HepG2 (cell line): Measurements from ENCODE around the gene LAMA5. TPM values are rescaled to one million over a fixed set of nuclear protein-coding genes. Genes with fewer than 3 reads are reported as not detected.

Experiments used
- ATAC-seq: fragments of 200-7000 bp; cut with Tn5 transposase; 3 replicates; pipeline ENCODE4 v1.9.1; 2020; ENCODE audit warnings: mild to moderate bottlenecking, moderate library complexity
- BruUV-seq: library from RNA; stranded (reverse); fragments of 400-500 nt; replicated peaks from 2 replicates; lab custom pipeline; 2021; lab: Mats Ljungman, UMichigan
- CTCF ChIA-PET: fragments of 300-600 bp; formaldehyde crosslinking; extraction: SDS; loops from one replicate; lab custom pipeline; 2021; ENCODE audit warnings: low total read pairs, inconsistent platforms, low intra/inter-chr PET ratio; lab: Yijun Ruan, JAX
- POLR2A ChIA-PET: fragments of 350-600 bp; sonication (Branson Sonifier 250); formaldehyde crosslinking; loops from one replicate; lab custom pipeline; 2020; ENCODE audit warnings: antibody characterized with exemption, inconsistent platforms; lab: Yijun Ruan, JAX
- DNase-seq: peaks from one replicate; pipeline ENCODE4 v3.0.0-alpha.2; 2015; ENCODE audit warnings: low spot score
- FAIRE-seq: peaks from 3 replicates; lab custom pipeline; 2011; peaks lifted over from hg19 to GRCh38; lab: Jason Lieb, UNC
- H2AFZ ChIP-seq: one replicate; pipeline ENCODE4 v1.6.1; 2011; ENCODE audit warnings: low read length, inconsistent platforms
- H3K27ac ChIP-seq: fragments of 300-600 bp; 3 replicates; pipeline ENCODE4 v1.8.0; 2011; ENCODE audit warnings: mixed run types, mild to moderate bottlenecking, mixed read lengths, low read length, inconsistent platforms; ENCODE audit not compliant: insufficient read depth; ENCODE audit errors: extremely low read length
- H3K27me3 ChIP-seq, 2 experiments: fragments of 200-600 bp in 1 of 2; 2 replicates in 1 of 2; 3 replicates in 1 of 2; pipeline versions ENCODE4 v1.6.0 to v1.8.0; 2011; ENCODE audit warnings: low read length in 2 of 2, mild to moderate bottlenecking in 2 of 2, moderate library complexity in 2 of 2, inconsistent platforms in 1 of 2; ENCODE audit not compliant: insufficient read depth in 2 of 2, control insufficient read depth in 1 of 2
- H3K36me3 ChIP-seq, 2 experiments: fragments of 200-600 bp in 1 of 2; replicated peaks in 1 of 2; 2 replicates in 1 of 2; 3 replicates in 1 of 2; pipeline versions ENCODE4 v1.5.1 to v1.8.0; 2011; ENCODE audit warnings: low read length in 2 of 2, inconsistent platforms in 1 of 2; ENCODE audit not compliant: insufficient read depth in 2 of 2, control insufficient read depth in 1 of 2
- H3K4me1 ChIP-seq: 2 replicates; pipeline ENCODE4 v1.5.1; 2012; ENCODE audit warnings: low read length, inconsistent platforms; ENCODE audit not compliant: insufficient read depth
- H3K4me2 ChIP-seq: 2 replicates; pipeline ENCODE4 v1.6.0; 2011; ENCODE audit warnings: low read depth, low read length, inconsistent platforms
- H3K4me3 ChIP-seq, 3 experiments: fragments of 200-600 bp in 1 of 3; sonication (generic), shearing (Covaris generic) in 1 of 3; replicated peaks in 1 of 3; 2 replicates each; pipeline ENCODE4 v1.5.1; 2011 to 2016; ENCODE audit warnings: low read length in 3 of 3, inconsistent platforms in 2 of 3, low read depth in 2 of 3, mild to moderate bottlenecking in 2 of 3, control low read depth in 1 of 3, mixed read lengths in 1 of 3; ENCODE audit not compliant: insufficient read depth in 1 of 3
- H3K79me2 ChIP-seq: one replicate; pipeline ENCODE4 v1.6.1; 2011; ENCODE audit warnings: low read length, inconsistent platforms; ENCODE audit not compliant: insufficient read depth
- H3K9ac ChIP-seq: 2 replicates; pipeline ENCODE4 v1.6.0; 2011; ENCODE audit warnings: mild to moderate bottlenecking, low read depth, low read length, inconsistent platforms; ENCODE audit not compliant: insufficient read depth
- H3K9me3 ChIP-seq: 2 replicates; pipeline ENCODE4 v1.5.1; 2012; ENCODE audit warnings: mild to moderate bottlenecking, low read length
- H4K20me1 ChIP-seq: 2 replicates; pipeline ENCODE4 v1.6.0; 2011; ENCODE audit warnings: inconsistent platforms, mild to moderate bottlenecking, low read length, moderate library complexity; ENCODE audit not compliant: insufficient read depth
- AGO2 ChIP-seq: fragments of 200-400 bp; formaldehyde crosslinking; optimal IDR thresholded peaks from 2 replicates; pipeline ENCODE3; 2017; ENCODE audit warnings: mild to moderate bottlenecking, low read depth, low read length, moderate library complexity
- CCAR2 ChIP-seq: fragments of 200-400 bp; formaldehyde crosslinking; optimal IDR thresholded peaks from 2 replicates; pipeline ENCODE3; 2018; ENCODE audit warnings: low read depth, mild to moderate bottlenecking, low read length, moderate library complexity
- HIVEP1 ChIP-seq: sonication (generic); formaldehyde crosslinking; IDR thresholded peaks from 2 replicates; pipeline ENCODE4 v1.4.0; 2020; ENCODE audit warnings: mild to moderate bottlenecking, missing genetic modification reagents
- HOXA9 ChIP-seq: sonication (generic); formaldehyde crosslinking; IDR thresholded peaks from 2 replicates; pipeline ENCODE4 v1.8.1; 2022; ENCODE audit warnings: missing genetic modification reagents, mild to moderate bottlenecking, moderate library complexity, borderline replicate concordance
- MTA1 ChIP-seq: sonication (generic); formaldehyde crosslinking; IDR thresholded peaks from 2 replicates; pipeline ENCODE4 v1.4.0; 2020; ENCODE audit warnings: missing genetic modification reagents, mild to moderate bottlenecking, borderline replicate concordance
- RBFOX2 ChIP-seq: fragments of 200-400 bp; formaldehyde crosslinking; IDR thresholded peaks from 2 replicates; pipeline ENCODE4 v1.6.1; 2017; ENCODE audit warnings: low read depth, mild to moderate bottlenecking, low read length
- ZNF337 ChIP-seq: sonication (generic); formaldehyde crosslinking; IDR thresholded peaks from 2 replicates; pipeline ENCODE4 v1.5.1; 2020; ENCODE audit warnings: missing genetic modification reagents, low read depth, mild to moderate bottlenecking, borderline replicate concordance
- ZNF441 ChIP-seq: sonication (generic); formaldehyde crosslinking; IDR thresholded peaks from 2 replicates; pipeline ENCODE4 v1.7.0; 2021; ENCODE audit warnings: missing genetic modification reagents, borderline replicate concordance
- ZNF615 ChIP-seq: sonication (generic); formaldehyde crosslinking; IDR thresholded peaks from 2 replicates; pipeline ENCODE4 v1.5.0; 2020; ENCODE audit warnings: mild to moderate bottlenecking, missing genetic modification reagents, borderline replicate concordance
- ZSCAN29 ChIP-seq: sonication (generic); formaldehyde crosslinking; conservative IDR thresholded peaks from 2 replicates; pipeline ENCODE4 v1.4.0; 2020; ENCODE audit warnings: mild to moderate bottlenecking, missing genetic modification reagents
- WGBS: methylation state at CpG from one replicate; pipeline ENCODE4 v1.1.6; 2017; ENCODE audit warnings: low lambda C conversion rate; 5-methylcytosine and 5-hydroxymethylcytosine counted together
- in situ Hi-C: cut with HindIII; loops from 2 replicates; pipeline ENCODE4 v1.10.0; 2017; ENCODE audit warnings: low pct_unique_long_range_greater_than_20kb; ENCODE audit not compliant: extremely low pct_ligation_motif_present
- intact Hi-C: fragments of 100-400 bp; cut with micrococcal nuclease; formaldehyde crosslinking; loops from one replicate; pipeline ENCODE4 v1.10.0; 2022; ENCODE audit not compliant: unreplicated experiment
- polyA plus RNA-seq, 8 experiments: library from polyadenylated mRNA; depleted of rRNA in 3 of 8; stranded (reverse) in 7 of 8; unstranded in 1 of 8; fragments of >200 nt; fragmentation: Illumina TruSeq in 4 of 8; extraction: Trizol in 4 of 8; gene quantifications; 2 replicates each; pipeline versions ENCODE4 v1.2.1 to v1.2.3, GENCODE V29; 2011 to 2016; ENCODE audit warnings: low read depth in 4 of 8, missing spikeins in 1 of 8, mixed read lengths in 1 of 8; ENCODE audit not compliant: insufficient read depth in 1 of 8
- total RNA-seq, 5 experiments: library from RNA; depleted of rRNA; stranded (reverse); fragments of >200 nt; fragmentation: Illumina TruSeq; extraction: Trizol; gene quantifications; 2 replicates each; pipeline ENCODE4 v1.2.3, GENCODE V29; 2016; ENCODE audit warnings: low read depth in 1 of 5

The LAMA5 gene
- total and polyA plus RNA-seq, 2 of the 13 experiments (the other 11 are each of a cell fraction or from before 2014, with no cell fraction given) = 21.0 to 44.7 TPM

DNA sequence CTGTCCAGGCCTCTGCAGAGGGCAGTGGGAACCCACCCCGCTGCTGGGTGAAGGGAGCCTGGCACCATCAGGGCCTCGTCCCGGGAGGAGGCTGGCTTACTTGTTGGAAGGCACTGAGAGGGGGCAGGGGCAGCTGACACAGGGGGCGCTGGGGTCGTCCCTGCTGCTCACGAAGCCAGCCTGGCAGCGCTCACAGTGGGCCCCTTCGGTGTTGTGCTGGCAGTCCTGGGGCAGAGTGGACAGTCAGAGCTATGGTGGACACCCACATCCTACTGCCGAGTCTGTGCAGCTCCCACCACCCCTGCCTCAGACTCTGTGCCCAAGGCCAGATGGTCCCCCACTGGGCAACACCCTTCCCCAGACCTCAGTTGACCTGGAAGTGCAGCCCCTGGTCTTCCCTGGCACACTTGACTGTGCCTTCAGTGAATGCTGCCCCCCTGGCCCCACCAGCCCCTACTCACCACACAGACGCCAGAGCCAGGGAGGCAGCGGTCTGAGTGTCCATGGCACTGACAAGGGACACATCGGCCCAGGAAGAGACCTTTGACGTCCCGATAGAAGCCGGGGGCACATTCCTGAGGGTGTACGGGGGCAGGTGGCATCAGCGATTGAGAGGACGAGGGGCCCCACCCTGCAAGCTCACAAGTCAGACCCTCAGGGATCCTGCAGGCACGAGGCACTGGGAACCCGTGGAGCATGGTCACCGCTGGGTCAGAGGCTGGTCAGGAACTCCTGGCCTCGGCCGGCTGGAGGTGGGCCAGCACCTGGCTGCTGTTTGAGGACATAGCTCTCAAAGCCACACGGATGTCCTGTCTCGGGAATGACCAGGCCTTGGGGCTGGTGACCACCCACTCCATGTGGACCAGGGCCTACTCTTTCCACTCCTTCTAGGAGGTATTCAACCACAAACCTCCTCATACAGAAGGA lies 42.9 kb downstream of the LAMA5 start:
- Histone ChIP-seq H3K27ac (no peak overlapping the region), H3K4me1 (no peaks in the 10 kb centered on the region), H2AFZ (no peak overlapping the region), H3K4me2 (no peak overlapping the region), H3K9ac (no peak overlapping the region), H3K79me2 (no peaks in the 10 kb centered on the region), H3K36me3 (peaks cover 54 to 85% of the 10 kb centered on the region in 2 experiments), H3K27me3 (no peaks in the 10 kb centered on the region), H4K20me1 (peaks cover 4% of the 10 kb centered on the region; the same call in 1 of the 2 replicates), H3K9me3 (no peaks in the 10 kb centered on the region), H3K4me3 (no peak overlapping the region)
- intact Hi-C loops (no loop called here), in situ Hi-C loops (no loop called here)
- ATAC-seq = no peak
- ChIA-PET CTCF (no interaction called here), POLR2A (no interaction called here)
- FAIRE-seq = no peak
- 96% methylated on average over 16 of the region's 25 CpGs for WGBS
- BruUV-seq = TSS peak; percentile 48
- no peak for TF ChIP-seq ZNF441 (CRISPR knock-in tag)
- TF ChIP-seq HOXA9 (CRISPR knock-in tag) = 0 out of 2 replicates have a peak, but pooled peaks have one; percentile 6
- TF ChIP-seq ZSCAN29 (CRISPR knock-in tag) = no peak
- peak; percentile 61 for TF ChIP-seq AGO2
- TF ChIP-seq CCAR2 = no peak
- no peak for TF ChIP-seq ZNF337 (CRISPR knock-in tag)
- TF ChIP-seq MTA1 (CRISPR knock-in tag) = 0 out of 2 replicates have a peak, but pooled peaks have one; percentile 21
- TF ChIP-seq ZNF615 (CRISPR knock-in tag) = no peak
- no peak for TF ChIP-seq HIVEP1 (CRISPR knock-in tag)
- 0 out of 2 replicates have a peak, but pooled peaks have one; percentile 6 for TF ChIP-seq RBFOX2
- DNase-seq = no peak
